ENCODE data around the gene ENO3.

ENO3 gene

DNA sequence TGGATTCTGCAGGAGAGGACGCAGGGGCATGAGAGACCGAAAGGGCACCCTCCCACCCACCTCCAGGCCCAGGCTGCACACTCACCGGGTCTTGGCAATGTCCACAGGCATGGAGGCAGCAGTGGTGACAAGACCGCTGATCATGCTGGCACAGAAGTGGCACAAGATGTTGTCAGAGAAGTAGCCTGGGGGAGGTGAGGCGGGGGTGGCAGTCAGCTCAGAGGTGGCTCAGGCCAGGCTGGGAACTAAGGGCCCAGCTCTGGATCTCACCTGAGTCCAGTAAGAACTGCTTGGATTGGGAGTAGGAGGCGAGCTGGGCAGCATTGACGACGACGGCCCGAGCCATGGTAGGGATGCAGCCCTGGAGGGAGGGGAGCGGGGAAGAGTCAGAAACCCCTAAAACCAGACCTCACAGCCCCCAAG is 12.8 kb upstream of the ENO3 start:
- no peak for DNase-seq

DNA sequence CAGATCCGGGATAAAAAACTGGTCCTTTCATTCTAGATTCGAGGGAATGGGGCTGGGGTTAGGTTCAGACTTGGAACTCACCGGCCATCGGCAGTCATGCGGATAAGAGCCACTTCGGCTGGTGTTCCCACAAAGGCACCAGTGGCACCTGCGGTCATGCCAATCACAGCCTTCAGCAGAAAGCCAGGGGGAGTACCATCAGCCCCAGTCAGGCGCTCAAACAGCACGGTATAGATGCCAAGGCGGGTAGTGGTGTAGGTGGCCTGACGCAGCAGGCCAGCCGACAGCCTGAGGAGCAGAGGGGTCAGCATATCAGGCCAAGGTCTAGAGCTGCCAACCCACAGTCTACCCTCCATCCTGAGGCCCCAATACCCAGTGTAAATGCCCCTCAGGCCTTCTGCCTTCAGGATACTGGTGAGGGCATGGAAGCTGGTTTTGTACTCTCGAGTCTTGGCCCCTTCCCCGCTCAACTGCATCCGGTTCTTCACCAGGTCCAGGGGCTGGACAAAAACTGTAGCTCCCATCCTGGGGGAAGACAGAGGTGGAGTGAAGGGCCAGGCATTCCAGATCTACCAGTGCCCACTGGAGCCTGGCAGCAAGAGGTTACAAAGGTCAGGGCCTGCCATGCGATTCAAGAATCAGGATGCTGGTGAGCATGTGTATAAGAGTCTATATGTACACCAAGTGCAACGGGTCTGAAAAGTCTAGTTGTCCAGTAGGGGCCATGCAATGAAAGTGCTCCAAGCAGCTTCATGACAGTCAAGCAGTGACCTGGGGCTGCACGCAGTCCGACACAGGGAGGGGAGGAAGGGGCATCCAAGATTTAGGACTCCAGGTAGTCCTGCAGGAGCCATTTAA is 12.0 kb upstream of the ENO3 start:
- DNase-seq = no peak

DNA sequence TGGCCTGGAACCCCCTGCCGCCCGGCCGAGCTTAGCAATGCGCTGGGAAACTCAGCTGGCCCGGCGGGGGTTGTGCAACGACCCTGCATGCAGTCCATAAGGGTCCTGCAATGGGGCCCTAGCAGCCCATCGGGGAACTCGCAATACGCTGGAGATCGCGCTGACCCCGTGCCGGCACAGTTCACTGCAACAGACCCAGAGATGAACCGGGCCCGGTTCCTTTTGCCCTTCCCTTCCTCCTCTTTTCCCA is 11.4 kb upstream of the ENO3 start:
- DNase-seq = peak; percentile 29

DNA sequence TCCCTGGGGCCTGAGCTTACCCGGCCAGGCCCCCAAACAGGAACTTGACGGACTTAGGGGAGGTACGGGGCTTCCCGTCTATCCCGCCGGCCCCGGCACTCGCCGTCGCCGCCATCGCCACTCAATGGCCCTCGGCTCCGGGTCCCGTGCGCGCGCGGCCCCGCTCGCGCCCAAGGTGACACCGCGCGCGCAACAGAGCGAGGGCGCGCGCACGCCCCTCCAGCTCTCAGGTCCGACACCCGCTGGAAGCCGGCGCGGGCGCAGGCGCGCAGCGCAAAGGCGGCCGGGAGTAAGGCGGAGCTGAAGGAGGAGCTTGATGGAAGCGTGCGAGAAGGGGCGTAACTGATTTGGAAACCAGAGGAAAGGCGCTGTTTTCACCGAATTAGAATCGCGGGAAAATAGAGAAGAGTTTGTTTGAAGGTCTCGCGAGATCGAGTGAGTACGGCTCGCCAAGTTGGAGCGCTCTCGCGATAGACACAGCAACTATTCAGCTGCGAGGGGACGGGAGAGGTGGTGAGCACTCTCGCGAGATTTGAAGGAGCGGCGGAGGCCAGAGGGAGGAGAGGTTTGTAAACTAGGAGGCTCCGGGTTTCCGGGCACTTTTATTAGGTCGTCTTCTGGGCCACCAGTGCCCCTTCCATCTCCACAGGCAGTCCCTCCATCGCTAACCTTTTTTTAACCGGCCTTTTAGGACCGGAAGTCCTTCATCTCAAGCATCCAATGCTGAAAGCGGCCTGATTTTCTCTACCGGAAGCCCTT is 10.9 kb upstream of the ENO3 start, which contains the start of the genes RNF167 and SLC25A11:
Gene RNF167 (plus strand): TSS at position 473 of the 759 bp plus-strand sequence. CDS start 642 bp downstream, outside the sequence.
Gene SLC25A11 (minus strand): TSS at position 251 of the 759 bp plus-strand sequence. CDS start 136 bp downstream, at position 115.
- DNase-seq = peak; percentile 98

DNA sequence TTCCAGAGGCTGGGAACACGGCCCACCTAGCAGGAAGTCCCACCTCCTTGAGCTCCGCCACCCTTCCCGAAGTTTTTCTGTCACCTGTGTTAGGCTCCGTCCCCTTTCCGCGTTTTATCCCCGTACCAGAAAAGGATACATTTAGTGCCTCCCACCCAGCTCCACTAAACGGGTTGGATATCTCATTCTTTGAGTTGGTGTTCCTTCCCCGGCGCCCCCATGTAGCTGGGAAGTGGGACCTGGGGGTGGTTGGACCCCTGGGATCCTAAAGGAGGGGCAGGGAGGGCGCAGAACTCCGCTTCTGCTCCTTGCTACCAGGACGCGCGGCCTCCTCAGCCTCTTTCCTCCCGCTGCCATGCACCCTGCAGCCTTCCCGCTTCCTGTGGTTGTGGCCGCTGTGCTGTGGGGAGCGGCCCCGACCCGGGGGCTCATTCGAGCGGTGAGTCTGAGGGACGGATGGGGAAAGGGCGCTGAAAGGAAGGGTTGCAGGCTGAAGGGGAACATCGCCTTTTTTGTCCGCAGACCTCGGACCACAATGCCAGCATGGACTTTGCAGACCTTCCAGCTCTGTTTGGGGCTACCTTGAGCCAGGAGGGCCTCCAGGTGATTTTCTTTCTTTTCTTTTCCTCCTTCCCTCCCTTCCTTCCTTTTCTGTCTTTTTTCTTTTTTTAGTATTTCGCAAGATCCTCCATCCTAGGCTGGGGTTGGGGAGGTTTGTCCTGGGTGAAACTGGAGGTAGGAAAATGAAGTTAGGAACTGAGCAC is 10.2 kb upstream of the ENO3 start:
- peak; percentile 41 for DNase-seq

DNA sequence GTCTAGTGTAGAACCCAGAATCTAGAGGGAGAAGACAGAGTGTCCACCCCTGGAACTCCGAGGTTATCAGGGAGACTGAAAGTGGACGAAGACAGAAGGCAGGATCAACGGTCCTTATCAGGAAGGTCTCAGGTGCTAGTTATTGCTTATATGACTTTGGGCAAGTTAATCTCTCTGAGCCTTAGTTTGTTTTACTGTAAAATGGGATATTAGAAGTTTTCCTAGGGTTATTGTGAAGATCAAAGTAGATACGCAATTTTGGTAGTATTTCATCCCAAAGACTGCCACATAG is 9.7 kb upstream of the ENO3 start:
- no peak for DNase-seq

DNA sequence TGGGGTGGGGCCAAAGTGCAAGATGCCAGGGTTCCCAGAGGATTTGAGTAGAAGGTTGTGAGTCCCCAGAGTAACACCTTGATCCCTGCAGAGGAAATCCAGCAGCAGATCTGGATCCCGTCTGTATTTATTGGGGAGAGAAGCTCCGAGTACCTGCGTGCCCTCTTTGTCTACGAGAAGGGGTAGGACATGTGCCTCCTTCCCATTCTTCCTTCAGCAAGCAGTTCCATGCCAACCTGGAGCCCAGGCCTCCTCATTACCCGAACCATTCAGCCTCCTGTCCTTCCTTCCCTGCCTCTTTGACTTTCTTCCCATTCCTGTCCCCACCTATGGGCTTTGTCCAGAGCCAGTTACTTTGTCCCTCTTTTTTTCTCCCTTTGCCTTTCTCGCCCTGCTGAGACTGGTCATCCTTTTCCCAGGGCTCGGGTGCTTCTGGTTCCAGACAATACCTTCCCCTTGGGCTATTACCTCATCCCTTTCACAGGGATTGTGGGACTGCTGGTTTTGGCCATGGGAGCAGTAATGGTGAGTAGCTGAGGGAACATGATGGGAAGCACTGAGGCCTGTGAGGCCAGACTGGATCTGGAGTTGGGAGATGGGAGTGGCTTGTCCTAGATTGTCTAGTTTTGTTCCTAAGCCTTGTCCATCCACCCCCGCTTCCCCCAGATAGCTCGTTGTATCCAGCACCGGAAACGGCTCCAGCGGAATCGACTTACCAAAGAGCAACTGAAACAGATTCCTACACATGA is 8.0 kb upstream of the ENO3 start:
- DNase-seq = no peak

DNA sequence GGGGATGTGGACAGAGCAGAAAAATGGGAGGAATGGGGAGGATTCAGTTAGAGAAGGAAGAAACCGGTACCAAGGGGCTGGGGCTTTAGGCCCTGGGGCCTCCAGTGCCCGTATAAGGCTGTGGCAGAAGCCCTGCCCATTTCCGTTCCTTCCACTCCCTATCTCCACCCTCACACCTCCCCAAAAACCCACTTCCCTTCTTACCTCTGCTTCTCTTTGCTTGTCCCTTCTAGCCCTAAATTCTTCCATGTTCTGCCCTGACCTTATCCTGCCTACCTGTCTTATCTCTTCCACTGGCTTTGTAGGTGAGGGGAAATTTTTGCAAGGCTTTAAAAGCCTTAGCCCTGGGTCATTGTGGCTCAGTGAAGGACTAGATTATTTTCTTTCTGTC is 6.8 kb upstream of the ENO3 start:
- DNase-seq = peak; percentile 57

DNA sequence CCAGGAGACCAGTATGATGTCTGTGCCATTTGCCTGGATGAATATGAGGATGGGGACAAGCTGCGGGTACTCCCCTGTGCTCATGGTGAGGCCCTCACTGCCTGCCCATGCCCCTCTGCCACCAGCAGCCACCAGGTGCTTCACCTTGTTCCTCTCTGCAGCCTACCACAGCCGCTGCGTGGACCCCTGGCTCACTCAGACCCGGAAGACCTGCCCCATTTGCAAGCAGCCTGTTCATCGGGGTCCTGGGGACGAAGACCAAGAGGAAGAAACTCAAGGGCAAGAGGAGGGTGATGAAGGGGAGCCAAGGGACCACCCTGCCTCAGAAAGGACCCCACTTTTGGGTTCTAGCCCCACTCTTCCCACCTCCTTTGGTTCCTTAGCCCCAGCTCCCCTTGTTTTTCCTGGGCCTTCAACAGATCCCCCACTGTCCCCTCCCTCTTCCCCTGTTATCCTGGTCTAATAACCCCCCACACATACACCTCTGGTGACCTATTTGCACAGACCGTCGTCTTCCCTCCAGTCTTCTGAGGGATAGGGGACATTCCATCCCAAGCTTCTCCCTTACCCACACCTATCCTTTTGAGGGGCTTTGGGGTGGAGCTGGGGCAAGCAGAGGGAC is 6.3 kb upstream of the ENO3 start:
- peak; percentile 45 for DNase-seq

DNA sequence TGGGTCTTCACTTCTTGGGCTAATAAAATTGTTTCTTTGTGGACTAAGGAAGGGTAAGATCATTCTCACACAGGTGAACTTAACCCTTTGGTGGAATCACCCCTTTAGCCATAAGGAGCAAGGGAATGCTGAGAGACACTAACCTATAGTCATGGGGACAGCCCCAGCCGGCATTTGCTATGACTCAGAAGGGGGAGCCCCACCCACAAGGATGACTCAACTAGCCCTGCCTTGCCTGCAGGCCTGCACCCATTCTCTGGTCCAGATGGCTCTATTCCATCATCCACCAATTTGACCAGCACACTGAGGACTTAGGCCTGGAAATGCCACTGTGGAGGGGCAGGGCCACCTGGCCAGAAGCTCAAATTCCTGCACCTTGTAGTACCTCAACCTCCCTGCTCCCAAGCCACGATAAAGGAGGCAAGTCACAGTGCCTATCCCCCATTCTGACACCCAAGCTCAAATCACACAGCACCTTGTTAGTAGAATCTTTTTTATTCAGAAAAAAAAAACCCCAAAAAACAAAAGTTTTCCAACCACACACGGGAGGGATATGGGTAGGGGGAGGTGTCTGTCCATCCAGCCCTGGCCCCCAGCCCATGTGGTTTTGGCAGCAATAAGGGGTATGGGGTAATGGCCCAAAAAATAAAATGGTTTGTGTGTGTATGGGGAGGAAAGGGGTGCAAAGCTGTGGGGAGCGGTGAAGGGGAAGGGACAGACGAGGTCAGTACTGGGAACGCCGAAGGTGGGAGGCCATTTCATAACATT is 5.6 kb upstream of the ENO3 start:
- peak; percentile 88 for DNase-seq

DNA sequence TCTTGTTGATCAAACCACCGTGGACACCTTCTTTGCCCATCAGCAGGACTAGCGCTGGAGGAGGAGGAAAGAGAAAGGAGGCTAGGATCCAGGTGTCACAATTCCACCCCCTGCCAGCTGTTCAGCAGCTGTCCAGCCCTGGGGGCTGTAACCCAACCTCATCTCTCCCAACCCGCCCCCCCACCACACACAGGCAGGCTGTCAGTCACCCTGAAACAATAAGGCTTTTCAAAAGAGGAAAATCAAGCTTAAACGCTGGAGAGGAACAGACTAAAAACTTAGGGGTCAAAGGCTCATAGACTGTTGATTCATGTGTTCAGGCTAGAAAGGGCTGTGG is 5.0 kb upstream of the ENO3 start:
- no peak for DNase-seq

DNA sequence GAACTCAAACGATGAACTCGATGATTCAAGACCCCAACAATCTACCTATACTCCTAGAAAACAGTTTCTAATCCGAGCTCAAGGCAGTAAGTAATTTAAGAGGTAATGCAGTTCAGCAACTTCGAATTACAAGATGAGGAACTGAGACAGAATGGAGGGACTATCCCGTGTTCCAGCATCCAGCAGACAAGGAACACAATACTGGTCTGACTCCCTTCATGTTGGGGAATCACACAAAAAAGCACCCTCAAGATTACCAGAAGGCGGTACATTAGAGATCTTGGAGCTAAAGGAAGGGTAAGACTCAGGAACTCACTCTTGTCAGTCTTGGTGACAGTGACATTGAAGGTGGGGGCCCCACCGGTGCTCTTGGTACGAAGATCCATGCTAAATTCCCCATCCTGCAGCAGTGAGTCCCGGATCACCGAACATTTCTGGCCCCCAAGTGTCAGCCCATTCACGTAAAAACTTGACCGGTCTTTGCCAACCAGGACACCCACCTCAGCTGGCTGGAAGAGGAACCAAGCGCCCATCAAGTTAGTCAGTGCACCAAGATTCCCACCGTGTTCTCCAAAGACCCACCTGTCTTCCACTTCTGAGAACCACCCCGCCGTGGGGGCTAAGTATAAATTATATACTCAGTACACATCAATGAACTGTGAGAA is 4.5 kb upstream of the ENO3 start:
- no peak for DNase-seq

DNA sequence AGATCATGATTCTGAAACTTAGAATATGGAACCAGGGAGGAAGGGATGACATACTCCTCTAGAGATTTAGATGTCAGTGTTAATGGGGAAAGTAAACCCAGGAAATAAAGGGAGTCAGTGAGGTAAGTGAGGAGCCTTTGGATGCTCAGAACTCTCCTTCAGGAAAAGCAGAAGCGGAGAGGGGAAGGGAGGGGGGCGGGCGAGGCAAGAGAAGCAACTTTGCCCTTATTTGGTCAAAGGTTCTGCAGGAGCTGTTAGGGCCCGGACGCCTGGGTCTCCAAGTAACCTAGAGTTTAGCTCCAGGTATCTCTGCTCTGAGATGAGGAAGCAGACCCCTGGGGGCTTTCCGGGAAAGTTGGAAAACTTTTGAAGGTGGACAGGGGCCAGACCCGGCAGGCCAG is 3.9 kb upstream of the ENO3 start:
- no peak for DNase-seq

DNA sequence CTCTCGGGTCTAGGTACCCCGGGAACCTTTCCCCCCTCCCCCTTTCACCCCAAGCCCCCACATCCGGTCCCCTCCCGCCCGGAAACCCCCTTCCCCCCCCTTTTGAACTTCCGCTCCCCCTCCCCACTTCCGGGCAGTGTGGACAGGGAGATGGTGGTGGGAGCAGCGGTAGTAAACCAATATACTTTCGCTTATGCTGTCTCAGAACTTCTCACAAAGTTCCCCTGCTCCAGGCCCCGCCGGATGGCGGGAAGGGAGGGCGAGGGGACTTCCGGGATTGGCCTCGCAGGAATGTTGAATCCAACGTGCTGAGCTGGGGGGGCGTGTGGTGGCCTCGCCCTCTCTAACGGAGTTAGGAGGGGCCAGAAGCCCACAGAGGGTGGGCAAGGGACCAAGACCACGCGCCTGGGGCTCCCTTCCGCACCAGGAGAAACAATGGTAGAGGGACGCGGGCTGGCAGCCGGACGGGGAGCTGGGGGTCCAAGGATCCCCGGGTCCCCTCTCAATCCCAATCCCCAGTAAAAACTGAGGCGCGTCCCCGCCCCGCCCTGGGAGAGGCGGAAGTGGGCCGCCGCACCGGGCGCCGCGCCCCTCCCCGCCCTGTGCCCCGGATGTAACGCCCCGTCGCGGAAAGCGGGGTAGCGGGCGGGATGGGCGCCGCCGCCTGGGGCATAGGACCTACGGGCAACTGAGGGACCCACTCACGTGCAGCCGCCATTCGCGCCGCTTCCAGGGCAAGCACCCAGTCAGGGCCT is 3.3 kb upstream of the ENO3 start:
- peak; percentile 73 for DNase-seq

DNA sequence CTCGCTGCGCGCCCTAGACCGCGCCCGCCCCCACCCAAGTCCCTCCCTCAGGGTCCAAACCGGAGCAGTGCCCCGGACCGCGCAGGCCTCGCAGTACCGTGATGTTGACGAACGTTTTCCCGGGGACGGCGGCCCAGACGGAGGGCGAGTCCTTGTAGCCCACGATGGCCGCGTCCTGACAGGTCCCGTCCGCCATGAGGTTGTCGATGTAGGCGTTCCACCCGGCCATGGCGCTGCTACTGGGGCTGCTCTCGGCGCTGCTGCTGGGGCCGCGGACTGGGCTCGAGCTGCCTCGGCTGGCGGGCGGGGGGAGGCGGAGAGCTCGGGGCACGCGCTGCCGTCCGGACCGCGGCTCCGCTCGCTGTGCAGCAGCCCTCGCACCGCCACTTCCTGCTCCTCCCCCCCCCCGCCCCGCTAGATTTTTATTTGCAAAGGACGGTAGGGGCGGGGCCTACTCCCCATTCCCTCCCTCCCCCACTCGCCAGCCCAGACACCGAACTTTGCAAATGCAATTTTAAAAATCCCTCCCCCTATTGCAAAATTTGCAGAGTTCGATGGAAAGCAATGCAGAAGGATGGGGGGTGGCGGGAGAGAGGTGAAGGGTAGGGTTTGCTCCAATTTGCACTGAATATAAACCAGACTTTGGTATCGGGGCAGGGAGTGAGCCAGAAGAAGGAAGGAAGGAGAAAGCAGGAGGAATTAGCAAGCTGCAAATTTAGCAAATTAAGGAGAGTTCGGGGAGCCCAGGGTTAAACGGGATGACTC is 2.6 kb upstream of the ENO3 start, which contains the start of gene PFN1:
Gene PFN1 (minus strand): TSS at position 365 of the 765 bp plus-strand sequence. CDS start 136 bp downstream, at position 229.
- peak; percentile 92 for DNase-seq

DNA sequence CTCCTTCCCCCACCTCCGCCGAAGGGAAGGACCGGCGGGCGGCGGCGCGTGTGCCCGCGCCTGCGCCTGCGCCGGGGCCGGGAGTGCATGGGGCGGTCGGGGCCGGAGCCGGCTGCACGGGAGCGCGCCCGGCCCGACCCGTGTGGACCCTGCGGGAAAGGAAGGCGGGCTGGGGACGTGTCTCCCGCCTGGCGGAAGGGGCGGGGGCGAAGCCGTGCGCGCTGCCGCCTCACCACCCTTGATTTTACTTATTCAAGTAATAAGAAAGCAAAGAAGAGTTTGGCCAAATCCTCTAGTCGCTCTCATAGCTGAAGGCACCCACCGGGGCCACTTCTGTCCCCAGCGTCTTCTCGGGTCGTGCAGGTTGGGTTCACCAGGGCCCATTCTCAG is 2.0 kb upstream of the ENO3 start:
- DNase-seq = peak; percentile 81

DNA sequence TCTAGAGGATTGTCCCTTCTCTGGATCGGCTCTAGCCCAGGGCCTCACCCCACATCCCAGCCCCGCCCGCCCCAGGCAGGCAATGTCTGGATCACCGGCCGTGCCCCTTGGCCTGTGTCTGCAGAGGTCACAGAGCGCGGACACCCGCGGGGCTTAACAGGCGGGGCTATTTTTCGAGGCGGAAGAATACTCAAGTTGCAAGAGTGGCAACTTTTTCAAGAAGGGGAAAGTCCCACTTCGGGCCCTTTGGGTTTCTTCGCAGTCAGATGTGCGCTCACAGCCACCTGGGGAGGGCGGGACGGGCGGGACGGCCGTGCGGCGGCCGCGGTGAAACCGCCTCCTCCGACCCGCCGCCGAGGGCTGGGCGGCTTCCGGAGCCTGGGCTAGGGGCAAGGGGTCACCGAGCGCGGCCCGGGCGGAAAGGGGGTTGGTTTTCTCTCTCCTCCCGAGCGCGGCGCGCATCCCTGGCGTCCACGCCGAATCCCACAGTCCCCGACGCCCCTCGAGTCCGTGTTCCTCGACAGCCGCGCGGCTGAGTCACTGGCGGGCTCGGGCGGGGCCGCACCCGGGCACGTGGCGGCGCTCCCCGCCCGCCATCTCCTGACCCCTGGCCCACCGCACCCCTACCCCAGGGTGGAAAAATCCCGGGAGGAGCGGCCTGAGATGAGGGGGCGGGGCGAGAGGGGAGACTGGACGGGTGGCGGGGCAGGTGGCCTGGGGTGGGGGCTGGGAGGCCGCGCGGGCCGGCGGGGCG is 1.4 kb upstream of the ENO3 start:
- peak; percentile 79 for DNase-seq

DNA sequence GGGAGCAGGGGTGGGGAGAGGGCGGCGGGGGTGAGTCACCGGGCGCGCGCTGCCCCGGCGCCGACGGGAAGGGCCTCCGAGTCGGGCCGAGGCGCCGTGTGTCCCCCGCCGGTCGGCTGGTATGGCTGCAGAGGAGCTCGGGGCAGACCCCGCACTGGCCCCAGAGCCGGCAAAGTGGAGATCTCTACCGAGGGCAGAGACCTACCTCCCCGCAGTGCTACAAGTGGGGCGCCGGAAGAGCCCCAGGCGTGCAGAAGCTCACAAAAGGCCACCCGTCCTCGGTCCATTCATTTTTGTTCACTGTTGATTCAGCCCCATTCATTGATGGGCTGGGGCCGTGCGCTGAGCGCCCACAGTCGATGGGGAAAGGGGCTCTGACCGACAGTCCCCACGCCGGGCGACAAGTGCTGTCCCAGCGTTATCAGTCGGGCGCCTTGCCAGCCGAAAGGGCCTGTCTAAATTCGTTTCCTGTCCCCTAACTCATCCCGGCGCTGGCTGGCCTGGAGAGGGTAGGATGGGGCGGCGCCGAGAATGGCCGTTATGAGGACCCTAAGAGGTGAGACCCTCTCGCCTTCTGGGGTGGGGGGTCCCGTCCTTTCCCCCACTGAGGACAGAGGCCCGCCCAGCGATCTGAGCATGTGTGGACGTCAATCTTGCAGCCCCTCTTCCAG is 709 bp upstream of the ENO3 start:
- peak; percentile 42 for DNase-seq

Data from stimulated activated CD4-positive, alpha-beta T cell treated with anti-CD3 and anti-CD28 coated beads, Interleukin-1b, Interleukin-23, amount 100 ng/mL, for 48 hours (primary cell).